HG02938 (cell line): Measurements from ENCODE around the gene MBD6.

ENCODE experiments used
- ATAC-seq: cut with Tn5 transposase; IDR thresholded peaks from one replicate; pipeline ENCODE4 v1.9.1; 2021; ENCODE audit warnings: mild to moderate bottlenecking, moderate library complexity; ENCODE audit not compliant: unreplicated experiment

Gene MBD6

GRCh38 chr12:57571926-57572762 lies 49.5 kb downstream of the MBD6 start:
- no peak for ATAC-seq

DNA sequence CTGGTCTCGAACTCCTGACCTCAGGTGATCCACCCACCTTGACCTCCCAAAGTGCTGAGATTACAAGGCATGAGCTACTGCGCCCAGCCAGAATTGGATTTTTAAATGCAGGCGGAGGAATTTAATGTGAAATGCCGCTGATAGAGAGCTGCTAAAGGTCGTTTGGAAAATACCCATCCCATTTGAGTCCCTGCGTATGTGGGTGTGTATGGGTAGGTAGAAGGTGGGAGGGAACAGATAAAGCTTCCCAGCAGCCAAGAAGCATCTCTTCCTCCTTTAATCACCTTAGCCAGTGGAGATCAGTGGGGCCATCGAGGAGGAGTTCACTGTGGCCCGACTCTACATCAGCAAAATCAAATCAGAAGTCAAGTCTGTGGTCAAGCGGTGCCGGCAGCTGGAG lies 52.2 kb downstream of the MBD6 start:
- ATAC-seq: no peak

DNA sequence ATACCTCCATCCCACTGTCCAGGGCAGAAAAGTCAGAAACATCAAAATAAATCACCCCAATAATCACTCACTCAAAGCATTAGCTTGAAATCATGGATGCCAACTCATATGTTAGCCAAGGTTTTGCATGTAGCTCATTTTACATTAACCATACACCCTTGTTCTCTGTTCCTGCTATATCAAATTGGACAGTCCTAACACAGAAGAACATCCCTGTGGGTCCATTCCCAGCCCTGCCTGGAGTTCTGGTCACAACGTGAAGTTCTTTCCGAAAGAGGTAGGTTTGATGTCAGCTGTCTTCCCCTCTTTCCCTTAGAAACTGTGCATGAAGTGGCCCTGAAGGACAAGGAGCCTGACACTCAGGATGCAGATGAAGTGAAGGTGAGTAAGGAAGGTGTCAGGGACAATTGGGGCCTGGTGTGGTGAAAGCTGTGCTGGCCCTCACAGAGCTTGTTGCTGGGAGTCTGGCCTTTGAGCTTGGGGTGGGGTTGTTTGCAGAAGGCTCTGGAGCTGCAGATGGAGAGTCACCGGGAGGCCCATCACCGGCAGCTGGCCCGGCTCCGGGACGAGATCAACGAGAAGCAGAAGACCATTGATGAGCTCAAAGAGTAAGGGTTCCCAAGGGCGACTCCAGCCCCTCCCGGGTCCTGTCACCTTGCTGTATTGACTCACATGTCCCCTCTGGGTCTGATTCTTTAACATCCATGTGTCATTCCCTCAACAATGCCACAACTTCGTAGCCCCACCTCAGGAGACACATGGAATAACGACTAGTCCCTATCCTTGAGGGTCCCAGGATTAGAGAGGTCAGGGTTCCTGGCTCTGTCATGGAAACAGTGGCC lies 53.4 kb downstream of the MBD6 start:
- no peak for ATAC-seq

GRCh38 chr12:57576613-57577160 lies 54.1 kb downstream of the MBD6 start:
- ATAC-seq: no peak

- no peak for ATAC-seq
Measured at GRCh38 chr12:57577981-57578758, 55.5 kb downstream of the MBD6 start.

- no peak for ATAC-seq
Measured at GRCh38 chr12:57579011-57579410, 56.4 kb downstream of the MBD6 start.
